ENCODE data around the gene PIK3CD.
"Not testable (repeated sequence)": the region's sequence is repeated elsewhere in the genome, so short reads cannot be mapped to it uniquely, and the experiment has no call there.

The PIK3CD gene

GRCh38 chr1:9689971-9690381 lies 38.4 kb downstream of the PIK3CD start:
- DNase-seq (ENCODE audit: low spot score): no peak

- DNase-seq (ENCODE audit: low spot score): no peak
Observed at GRCh38 chr1:9690440-9691107, 39.0 kb downstream of the PIK3CD start.

- no peak for DNase-seq (ENCODE audit: low spot score)
Observed at GRCh38 chr1:9691108-9691445, 39.5 kb downstream of the PIK3CD start.

DNA sequence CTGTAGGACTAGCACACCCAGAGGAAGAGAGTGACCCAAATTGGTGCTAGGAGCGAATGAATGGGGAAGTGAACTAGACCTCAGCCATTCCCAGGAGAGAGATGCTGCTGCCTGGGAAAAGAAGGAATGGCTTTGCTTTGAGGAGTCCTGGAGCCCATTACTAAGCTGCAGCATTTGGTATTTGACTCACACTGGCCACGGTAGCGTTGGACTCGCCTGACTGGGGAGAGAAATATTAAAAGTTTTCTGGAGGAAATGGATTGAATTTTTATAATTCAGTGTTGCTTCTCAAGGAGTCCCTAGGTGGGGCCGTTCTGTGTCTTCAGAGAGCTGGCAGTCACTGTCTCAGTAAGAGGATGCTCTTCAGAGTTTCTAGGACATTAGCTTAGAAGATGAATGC lies 40.2 kb downstream of the PIK3CD start:
- no peak for DNase-seq (ENCODE audit: low spot score)

DNA sequence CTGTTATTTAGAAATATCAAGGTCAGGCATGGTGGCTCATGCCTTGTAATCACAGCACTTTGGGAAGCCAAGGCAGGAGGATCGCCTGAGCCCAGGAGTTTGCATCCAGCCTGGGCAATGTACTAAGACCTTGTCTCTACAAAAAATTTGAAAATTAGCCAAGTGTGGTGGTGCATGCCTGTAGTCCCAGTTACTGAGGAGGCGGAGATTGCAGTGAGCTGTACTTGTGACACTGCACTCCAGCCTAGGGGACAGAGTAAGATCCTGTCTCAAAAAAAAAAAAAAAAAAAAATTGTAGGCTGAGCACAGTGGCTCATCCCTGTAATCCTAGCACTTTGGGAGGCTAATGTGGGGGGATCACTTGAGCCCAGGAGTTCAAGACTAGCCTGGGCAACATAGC lies 45.3 kb downstream of the PIK3CD start:
- no peak for DNase-seq (ENCODE audit: low spot score)

DNA sequence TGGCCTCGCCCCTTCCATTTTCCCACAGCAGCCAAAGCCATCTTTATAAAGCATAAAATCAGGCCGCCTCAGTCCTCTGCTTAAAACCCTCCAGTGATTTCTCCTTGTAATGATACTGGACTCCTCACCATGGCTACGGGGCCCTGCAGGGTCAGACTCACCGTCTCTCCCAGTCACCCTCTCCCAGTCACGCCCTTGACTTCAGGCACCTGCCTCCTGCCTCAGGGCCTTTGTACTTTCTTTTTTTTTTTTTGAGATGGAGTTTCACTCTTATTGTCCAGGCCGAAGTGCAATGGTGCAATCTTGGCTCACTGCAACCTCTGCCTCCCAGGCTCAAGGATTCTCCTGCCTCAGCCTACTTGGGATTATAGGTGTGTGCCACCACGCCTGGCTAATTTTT lies 47.8 kb downstream of the PIK3CD start:
- no peak for DNase-seq (ENCODE audit: low spot score)

DNA sequence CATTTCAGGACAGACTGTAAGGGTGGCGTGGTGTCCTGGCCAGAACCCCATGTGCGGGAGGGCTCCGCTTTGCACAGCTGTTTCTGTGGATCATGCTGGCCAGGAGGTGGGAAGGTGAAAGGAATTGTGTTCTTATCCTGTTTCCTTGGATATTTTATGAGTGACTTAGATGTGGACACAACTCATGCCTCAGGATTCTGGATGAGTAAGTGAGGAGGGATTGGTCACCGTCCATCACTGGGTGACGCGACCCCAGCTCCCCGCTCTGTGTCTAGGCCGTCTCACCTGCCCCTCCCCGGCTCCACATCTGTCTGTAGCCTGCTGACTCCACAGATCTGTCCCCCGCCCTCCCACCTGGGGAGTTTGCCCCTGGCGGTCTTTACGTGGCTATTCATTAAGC lies 48.8 kb downstream of the PIK3CD start:
- no peak for DNase-seq (ENCODE audit: low spot score)

- DNase-seq (ENCODE audit: low spot score): no peak
Observed at GRCh38 chr1:9701665-9702064, 50.1 kb downstream of the PIK3CD start.

GRCh38 chr1:9703165-9703509 lies 51.6 kb downstream of the PIK3CD start:
- DNase-seq (ENCODE audit: low spot score): no peak

DNA sequence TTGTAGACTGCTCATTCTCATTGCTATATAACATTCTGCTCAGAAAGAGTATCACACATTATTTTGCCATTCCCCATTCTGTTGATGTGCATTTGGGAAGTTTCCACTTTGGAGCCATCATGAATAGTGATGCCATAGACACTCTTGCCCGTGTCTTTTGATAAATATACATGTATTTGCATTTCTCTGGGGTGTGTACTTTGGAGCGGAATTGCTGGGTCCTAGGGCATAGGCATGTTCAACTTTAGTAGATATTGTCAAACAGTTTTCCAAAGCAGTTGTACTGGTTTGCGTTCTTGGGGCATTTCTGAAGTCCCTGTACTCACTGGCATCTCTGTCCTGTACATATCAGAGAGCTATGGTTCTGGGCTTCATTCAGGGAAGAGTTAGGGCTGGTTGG lies 52.1 kb downstream of the PIK3CD start:
- DNase-seq (ENCODE audit: low spot score): no peak

DNA sequence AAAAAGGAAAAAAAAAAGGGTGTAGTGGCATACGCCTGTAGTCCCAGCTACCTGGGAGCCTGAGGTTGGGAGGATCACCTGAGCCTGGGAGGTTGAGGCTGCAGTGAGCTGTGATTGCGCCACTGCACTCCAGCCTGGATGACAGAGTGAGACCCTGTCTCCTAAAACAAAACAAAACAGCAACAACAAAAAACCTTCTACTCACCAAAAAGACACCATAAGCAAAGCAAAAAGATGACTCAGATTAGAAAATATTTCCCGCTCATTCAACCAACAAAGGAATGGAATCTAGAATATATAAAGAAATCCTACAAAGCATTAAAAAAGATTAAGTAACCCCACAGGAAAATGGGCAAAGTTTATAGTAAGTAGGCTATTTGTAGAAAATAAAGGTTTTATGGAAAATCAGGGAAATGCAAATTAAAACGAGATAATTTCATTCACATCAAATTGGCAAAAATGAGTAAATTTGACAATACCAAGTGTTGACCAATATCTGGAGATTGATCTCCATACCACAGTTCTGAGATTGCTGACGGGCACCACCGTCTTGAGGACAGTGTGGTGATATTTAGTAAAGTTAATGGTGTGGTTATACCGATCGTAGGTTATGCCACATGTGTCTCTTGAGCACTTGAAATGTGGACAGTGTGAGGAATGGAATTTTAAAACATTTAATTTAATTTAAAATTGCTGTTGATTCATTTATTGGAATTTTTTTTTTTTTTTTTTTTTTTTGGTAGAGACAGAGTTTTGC lies 54.0 kb downstream of the PIK3CD start:
- DNase-seq (ENCODE audit: low spot score): no peak

- DNase-seq (ENCODE audit: low spot score): no peak
Observed at GRCh38 chr1:9706178-9706577, 54.6 kb downstream of the PIK3CD start.

- DNase-seq (ENCODE audit: low spot score): no peak
Observed at GRCh38 chr1:9710037-9710436, 58.5 kb downstream of the PIK3CD start.

GRCh38 chr1:9711466-9712020 lies 60.0 kb downstream of the PIK3CD start:
- no peak for DNase-seq (ENCODE audit: low spot score)

GRCh38 chr1:9712767-9713166 lies 61.2 kb downstream of the PIK3CD start:
- not testable (repeated sequence) for DNase-seq (ENCODE audit: low spot score)

DNA sequence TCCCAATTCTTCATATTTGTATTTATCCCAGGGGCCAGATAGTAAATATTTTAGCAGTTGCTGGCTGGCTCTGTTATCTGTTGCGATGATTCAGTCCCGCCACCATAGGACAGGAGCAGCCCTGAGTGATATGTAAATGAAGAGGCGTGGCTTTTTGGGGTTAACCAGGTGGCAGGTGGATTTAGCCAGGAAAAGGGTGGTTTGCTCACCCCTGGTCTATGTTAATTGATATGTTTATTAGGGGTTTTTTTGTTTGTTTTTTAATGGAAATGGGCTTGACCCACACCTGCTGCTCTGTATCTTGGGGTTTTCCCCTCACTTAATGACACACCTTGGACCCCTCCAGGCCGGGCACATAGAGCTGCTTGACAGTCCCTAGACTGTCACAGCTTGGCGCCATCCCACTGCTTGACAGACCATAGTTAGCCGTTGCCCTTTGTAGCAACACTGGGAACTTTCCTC lies 62.8 kb downstream of the PIK3CD start:
- peak; percentile 8 for DNase-seq (ENCODE audit: low spot score)

- no peak for DNase-seq (ENCODE audit: low spot score)
Observed at GRCh38 chr1:9715536-9716226, 64.2 kb downstream of the PIK3CD start.

DNA sequence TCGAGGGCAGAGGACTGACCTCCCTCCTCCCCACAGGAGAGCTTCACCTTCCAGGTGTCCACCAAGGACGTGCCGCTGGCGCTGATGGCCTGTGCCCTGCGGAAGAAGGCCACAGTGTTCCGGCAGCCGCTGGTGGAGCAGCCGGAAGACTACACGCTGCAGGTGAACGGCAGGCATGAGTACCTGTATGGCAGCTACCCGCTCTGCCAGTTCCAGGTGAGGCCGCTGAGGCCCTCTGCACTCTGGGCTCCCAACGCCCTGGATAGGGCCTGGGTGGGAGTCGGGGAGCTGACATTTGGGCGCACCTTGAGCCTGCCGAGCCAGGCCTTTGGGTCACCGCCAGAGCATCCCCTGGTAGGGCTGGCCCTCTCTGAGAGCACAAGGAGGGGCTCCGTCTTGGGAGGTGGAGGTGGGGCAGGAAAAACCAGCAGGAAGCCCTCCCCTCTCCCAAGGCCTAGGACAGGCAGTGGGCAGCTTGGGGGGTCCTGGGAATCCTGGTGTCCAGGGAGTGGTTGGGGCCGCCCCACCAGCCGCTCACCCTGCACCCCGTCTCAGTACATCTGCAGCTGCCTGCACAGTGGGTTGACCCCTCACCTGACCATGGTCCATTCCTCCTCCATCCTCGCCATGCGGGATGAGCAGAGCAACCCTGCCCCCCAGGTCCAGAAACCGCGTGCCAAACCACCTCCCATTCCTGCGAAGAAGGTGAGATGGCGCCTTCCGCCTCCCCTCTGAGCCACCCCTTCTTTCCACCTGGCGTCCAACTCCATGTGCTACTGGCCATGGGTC lies 65.1 kb downstream of the PIK3CD start:
- no peak for DNase-seq (ENCODE audit: low spot score)

- DNase-seq (ENCODE audit: low spot score): no peak
Observed at GRCh38 chr1:9717193-9718005, 65.9 kb downstream of the PIK3CD start.

DNA sequence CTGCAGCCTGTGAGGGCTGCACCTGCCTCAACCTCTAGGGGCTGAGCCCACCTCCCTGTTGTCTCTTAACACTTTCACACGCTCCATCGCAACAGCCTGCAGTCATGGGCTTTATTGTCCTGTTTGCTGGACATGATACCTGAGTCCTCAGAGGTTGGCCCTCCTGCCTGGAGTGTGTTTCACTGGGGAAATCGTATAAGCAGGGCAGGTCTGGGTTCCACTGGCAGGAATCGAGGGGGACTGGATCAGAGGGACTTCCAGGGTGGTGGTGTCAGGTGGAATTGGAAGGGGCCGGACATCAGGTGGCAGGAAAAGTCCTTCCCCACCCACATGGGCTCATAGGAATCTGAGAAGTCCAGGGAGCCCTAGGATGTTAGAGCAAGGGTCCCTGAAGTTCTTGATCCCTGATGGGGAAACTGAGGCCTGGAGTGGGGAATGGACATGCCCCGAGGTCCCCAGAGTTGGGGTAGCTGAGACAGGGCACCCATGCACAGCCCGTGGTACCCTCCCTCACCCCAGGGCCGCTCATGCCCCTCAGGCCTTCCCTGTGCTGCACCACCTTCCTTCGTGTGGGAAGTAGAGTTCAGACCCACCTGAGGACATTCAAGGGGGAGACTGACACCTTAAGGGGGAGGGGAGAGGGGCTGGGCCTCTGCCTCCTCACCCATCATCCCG lies 66.6 kb downstream of the PIK3CD start:
- DNase-seq (ENCODE audit: low spot score): no peak
